ACC112 (cell line): ENCODE measurements around the gene DDO.

Experiments used
- H2AFZ ChIP-seq: fragments of 200-600 bp; sonication (generic); one replicate; pipeline ENCODE4 v1.6.0; 2017; ENCODE audit warnings: antibody characterized with exemption, low read length; ENCODE audit not compliant: unreplicated experiment
- H3K27ac ChIP-seq: fragments of 200-600 bp; sonication (generic); 2 replicates; pipeline ENCODE4 v1.5.1; 2014; ENCODE audit warnings: low read depth, mild to moderate bottlenecking, antibody characterized with exemption, low read length, moderate library complexity
- H3K27me3 ChIP-seq: fragments of 200-600 bp; sonication (generic); 2 replicates; pipeline ENCODE4 v1.6.1; 2014; ENCODE audit warnings: mild to moderate bottlenecking, antibody characterized with exemption, low read length, moderate library complexity, mixed read lengths; ENCODE audit not compliant: insufficient read depth
- H3K36me3 ChIP-seq: fragments of 200-600 bp; sonication (generic); 2 replicates; pipeline ENCODE4 v1.6.1; 2016; ENCODE audit warnings: mild to moderate bottlenecking, antibody characterized with exemption, low read length, moderate library complexity, mixed read lengths; ENCODE audit not compliant: insufficient read depth
- H3K4me1 ChIP-seq: fragments of 200-600 bp; sonication (generic); one replicate; pipeline ENCODE4 v1.6.1; 2016; ENCODE audit warnings: low read length, mixed read lengths; ENCODE audit not compliant: insufficient read depth, unreplicated experiment, control insufficient read depth
- H3K4me3 ChIP-seq: fragments of 200-600 bp; sonication (generic); 2 replicates; pipeline ENCODE4 v1.5.1; 2014; ENCODE audit warnings: mild to moderate bottlenecking, low read depth, low read length
- H3K79me2 ChIP-seq: fragments of 200-600 bp; sonication (generic); one replicate; pipeline ENCODE4 v1.6.0; 2016; ENCODE audit warnings: low read length; ENCODE audit not compliant: control insufficient read depth, unreplicated experiment, insufficient read depth

DDO gene

GRCh38 chr6:110421749-110422443 is 6.5 kb upstream of the DDO start:
- Histone ChIP-seq H3K27ac (no peak overlapping the region), H3K79me2 (no peaks in the 10 kb centered on the region), H3K27me3 (peaks cover 67% of the 10 kb centered on the region), H2AFZ (no peak overlapping the region), H3K36me3 (no peaks in the 10 kb centered on the region), H3K4me3 (no peak overlapping the region), H3K4me1 (no peaks in the 10 kb centered on the region)

DNA sequence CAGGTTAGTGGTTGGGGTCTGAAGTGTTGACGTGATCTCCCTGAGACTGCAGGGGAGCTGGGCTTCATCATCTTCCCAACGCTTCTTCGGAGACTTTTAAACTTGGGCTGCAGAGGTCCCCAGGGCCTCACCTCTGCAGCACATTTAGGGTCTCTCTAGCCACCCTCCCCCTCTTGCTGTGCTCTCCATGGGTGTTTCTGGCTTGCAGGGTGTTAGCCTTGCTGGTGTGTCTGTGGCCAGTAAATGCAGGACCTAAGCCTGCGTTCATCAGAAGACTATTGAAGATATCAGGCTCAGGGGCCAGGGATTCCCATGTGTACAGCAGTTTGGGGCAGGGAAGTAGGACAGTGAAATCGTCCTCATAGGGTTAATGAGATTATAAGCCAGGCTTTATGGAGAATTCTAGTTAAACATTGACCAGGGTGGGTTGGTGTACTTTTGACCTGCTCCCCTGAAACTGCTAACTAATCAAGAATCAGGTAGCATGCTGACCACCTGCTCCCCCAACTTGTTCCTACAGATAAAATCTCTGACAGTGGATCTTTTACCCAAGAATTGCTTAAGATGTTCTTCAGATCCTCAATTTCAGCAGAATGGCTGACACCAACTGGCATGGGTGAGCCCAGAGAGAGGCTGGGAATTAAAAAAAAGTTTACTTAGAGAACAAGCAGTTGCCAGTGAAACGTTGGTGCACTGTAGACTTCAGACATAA is 3.8 kb upstream of the DDO start:
- H3K4me3 ChIP-seq, result no peak overlapping the region
- H3K36me3 ChIP-seq, result no peaks in the 10 kb centered on the region
- no peaks in the 10 kb centered on the region for H3K79me2 ChIP-seq
- no peak overlapping the region for H3K27ac ChIP-seq
- peaks cover 45% of the 10 kb centered on the region for H3K27me3 ChIP-seq
- peaks cover 15% of the 10 kb centered on the region for H3K4me1 ChIP-seq
- H2AFZ ChIP-seq, result no peak overlapping the region

GRCh38 chr6:110418594-110418993 is 3.2 kb upstream of the DDO start:
- no peaks in the 10 kb centered on the region for H3K36me3 ChIP-seq
- no peak overlapping the region for H2AFZ ChIP-seq
- H3K4me3 ChIP-seq, result no peak overlapping the region
- H3K27ac ChIP-seq, result no peak overlapping the region
- peaks cover 15% of the 10 kb centered on the region for H3K4me1 ChIP-seq
- H3K27me3 ChIP-seq, result peaks cover 39% of the 10 kb centered on the region
- no peaks in the 10 kb centered on the region for H3K79me2 ChIP-seq

DNA sequence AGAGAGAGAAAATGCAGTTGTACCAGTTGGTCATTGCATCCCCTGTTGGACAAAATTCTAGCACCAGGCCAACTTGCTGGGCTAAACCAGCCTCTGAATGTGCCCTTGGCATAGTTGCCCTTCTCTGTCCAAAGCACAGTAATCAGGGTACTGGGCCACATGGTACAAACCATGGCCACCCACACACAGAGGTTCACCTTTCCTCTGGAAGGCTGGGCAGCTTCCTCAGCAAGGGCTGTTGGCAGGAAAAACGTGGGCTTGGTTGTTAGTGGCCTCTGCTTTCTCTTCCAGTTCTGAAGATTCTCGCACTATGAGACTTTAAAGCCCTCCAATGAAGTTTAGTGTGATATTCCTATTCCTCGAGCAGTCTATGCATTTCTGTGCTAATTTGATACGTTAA is 706 bp downstream of the DDO start:
- H3K4me1 ChIP-seq, result peaks cover 15% of the 10 kb centered on the region
- no peaks in the 10 kb centered on the region for H3K36me3 ChIP-seq
- H3K79me2 ChIP-seq, result no peaks in the 10 kb centered on the region
- peak overlapping the region; percentile 78 for H3K4me3 ChIP-seq
- H2AFZ ChIP-seq, result peak overlapping the region; percentile 95
- 0 out of 2 replicates have a peak overlapping the region, but pooled peaks have one; percentile 36 for H3K27ac ChIP-seq
- H3K27me3 ChIP-seq, result peaks cover 7% of the 10 kb centered on the region

DNA sequence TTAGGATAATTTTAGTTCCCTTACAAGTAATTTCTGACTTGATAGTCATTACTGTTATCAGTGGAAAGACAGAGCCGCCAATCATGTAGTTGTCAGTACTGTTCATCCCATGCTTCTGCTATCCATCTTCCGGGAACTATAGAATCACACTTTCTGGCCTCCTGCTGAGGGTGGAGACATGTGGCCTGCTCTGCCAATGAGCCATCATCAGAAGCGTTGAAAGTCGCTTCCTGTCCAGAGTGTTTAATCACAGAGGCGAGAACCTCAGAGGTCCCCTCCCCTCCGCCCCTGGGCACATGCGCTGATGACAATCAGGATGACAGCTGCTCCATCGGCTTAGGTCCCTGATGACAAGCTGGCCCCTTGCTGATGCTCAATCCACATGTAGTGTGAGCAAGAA is 3.0 kb downstream of the DDO start:
- no peak overlapping the region for H3K27ac ChIP-seq
- no peaks in the 10 kb centered on the region for H3K36me3 ChIP-seq
- no peak overlapping the region for H3K4me3 ChIP-seq
- H3K27me3 ChIP-seq, result no peaks in the 10 kb centered on the region
- H3K79me2 ChIP-seq, result no peaks in the 10 kb centered on the region
- peaks cover 15% of the 10 kb centered on the region for H3K4me1 ChIP-seq
- H2AFZ ChIP-seq, result no peak overlapping the region

- H3K36me3 ChIP-seq, result no peaks in the 10 kb centered on the region
- no peak overlapping the region for H3K27ac ChIP-seq
- no peak overlapping the region for H2AFZ ChIP-seq
- no peaks in the 10 kb centered on the region for H3K79me2 ChIP-seq
- H3K4me1 ChIP-seq, result peaks cover 11% of the 10 kb centered on the region
- no peaks in the 10 kb centered on the region for H3K27me3 ChIP-seq
- no peak overlapping the region for H3K4me3 ChIP-seq
Observed at GRCh38 chr6:110410511-110410910, 4.9 kb downstream of the DDO start.

- H3K4me3 ChIP-seq, result no peak overlapping the region
- no peaks in the 10 kb centered on the region for H3K36me3 ChIP-seq
- no peak overlapping the region for H3K27ac ChIP-seq
- H2AFZ ChIP-seq, result no peak overlapping the region
- no peaks in the 10 kb centered on the region for H3K79me2 ChIP-seq
- H3K27me3 ChIP-seq, result no peaks in the 10 kb centered on the region
- peaks cover 4% of the 10 kb centered on the region for H3K4me1 ChIP-seq
Observed at GRCh38 chr6:110409794-110410193, 5.6 kb downstream of the DDO start.

DNA sequence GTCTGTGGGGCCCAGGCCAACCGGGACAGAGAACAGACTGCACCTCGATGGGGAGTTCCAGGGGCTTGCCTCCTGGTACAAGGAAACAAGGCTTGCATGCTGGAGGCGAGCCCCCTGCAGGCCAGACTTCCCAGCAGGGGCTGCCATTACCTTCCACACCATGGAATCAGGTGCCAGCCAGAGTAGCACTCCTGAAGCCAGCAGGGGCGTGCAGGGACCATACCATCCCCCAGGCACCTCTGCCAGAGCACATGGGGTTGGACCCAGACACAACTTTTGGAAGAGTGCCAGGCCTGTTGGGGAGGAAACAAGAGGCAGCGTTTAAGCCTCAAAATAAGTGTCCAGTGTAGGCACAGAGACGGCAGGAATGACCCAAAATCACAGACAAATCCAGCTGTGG is 6.5 kb downstream of the DDO start:
- H3K79me2 ChIP-seq, result no peaks in the 10 kb centered on the region
- H3K27ac ChIP-seq, result no peak overlapping the region
- no peak overlapping the region for H2AFZ ChIP-seq
- no peaks in the 10 kb centered on the region for H3K4me1 ChIP-seq
- H3K4me3 ChIP-seq, result no peak overlapping the region
- no peaks in the 10 kb centered on the region for H3K27me3 ChIP-seq
- no peaks in the 10 kb centered on the region for H3K36me3 ChIP-seq

DNA sequence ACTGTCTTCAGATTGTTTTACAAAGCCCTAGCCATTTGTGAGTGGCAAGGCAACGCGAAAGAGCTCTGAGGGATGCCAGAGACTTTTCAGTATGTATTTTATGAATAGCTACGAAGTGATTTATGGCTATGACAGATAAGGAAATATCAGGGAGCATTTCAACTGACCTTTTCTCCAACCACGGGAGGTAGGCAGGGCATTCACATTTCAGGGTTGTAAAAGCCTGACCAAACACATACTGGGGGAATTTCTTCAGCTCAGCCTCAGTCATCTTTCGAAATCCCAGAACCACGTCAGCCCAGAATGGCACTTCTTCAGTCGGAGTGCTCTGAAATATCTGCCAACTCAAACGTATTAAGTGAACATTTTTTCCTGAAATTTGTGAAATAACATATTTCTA is 10.8 kb downstream of the DDO start:
- Histone ChIP-seq H3K4me1 (peaks cover 4% of the 10 kb centered on the region), H3K79me2 (no peaks in the 10 kb centered on the region), H3K27ac (no peak overlapping the region), H3K36me3 (no peaks in the 10 kb centered on the region), H3K4me3 (no peak overlapping the region), H2AFZ (no peak overlapping the region), H3K27me3 (no peaks in the 10 kb centered on the region)

- Histone ChIP-seq H3K27me3 (no peaks in the 10 kb centered on the region), H2AFZ (no peak overlapping the region), H3K4me1 (peaks cover 14% of the 10 kb centered on the region), H3K79me2 (no peaks in the 10 kb centered on the region), H3K27ac (no peak overlapping the region), H3K36me3 (no peaks in the 10 kb centered on the region), H3K4me3 (no peak overlapping the region)
Observed at GRCh38 chr6:110401585-110402176, 13.7 kb downstream of the DDO start.

DNA sequence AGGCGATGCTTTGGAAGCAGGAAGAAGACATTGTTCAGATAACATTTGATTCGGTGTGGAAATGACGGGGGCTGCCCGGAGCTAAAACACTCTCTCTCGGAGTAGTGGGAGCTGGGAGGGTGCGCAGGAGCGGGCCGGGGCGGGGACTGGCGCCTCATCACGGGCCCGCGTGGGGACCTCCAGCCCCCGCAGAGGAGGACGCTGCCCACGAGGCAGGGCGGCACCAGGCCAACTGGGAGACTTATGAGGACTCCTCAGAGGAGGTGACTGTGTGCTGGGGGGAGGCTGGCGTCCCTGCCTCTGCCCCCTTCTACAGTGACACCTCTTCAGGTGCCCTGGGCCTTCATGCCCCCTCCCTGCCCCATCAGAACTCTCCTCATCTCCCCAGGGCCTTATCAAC is 15.2 kb downstream of the DDO start:
- Histone ChIP-seq H2AFZ (peak overlapping the region; percentile 96), H3K27ac (no peak overlapping the region), H3K4me3 (peak overlapping the region; percentile 62; the same call in 1 of the 2 replicates), H3K36me3 (no peaks in the 10 kb centered on the region), H3K27me3 (no peaks in the 10 kb centered on the region), H3K79me2 (no peaks in the 10 kb centered on the region), H3K4me1 (peaks cover 14% of the 10 kb centered on the region)
